Nephron (organoid): Measurements from ENCODE around the gene C1orf122.

Experiments
- H3K27ac Mint-ChIP-seq, 3 experiments: 2 replicates each; pipeline ENCODE4 v1.8.0; 2020; ENCODE audit warnings: mixed read lengths in 3 of 3, mild to moderate bottlenecking in 2 of 3, moderate library complexity in 1 of 3
- H3K27me3 Mint-ChIP-seq: 2 replicates; pipeline ENCODE4 v1.8.0; 2021; ENCODE audit warnings: low read depth, mild to moderate bottlenecking, moderate library complexity, mixed read lengths
- H3K36me3 Mint-ChIP-seq: 2 replicates; pipeline ENCODE4 v1.8.0; 2020; ENCODE audit warnings: low read depth, mixed read lengths
- H3K4me1 Mint-ChIP-seq: 2 replicates; pipeline ENCODE4 v1.8.0; 2020; ENCODE audit warnings: mixed read lengths
- H3K4me3 Mint-ChIP-seq, 3 experiments: 2 replicates each; pipeline ENCODE4 v1.8.0; 2020; ENCODE audit warnings: mild to moderate bottlenecking in 3 of 3, mixed read lengths in 3 of 3, moderate library complexity in 2 of 3
- H3K9me3 Mint-ChIP-seq: 2 replicates; pipeline ENCODE4 v1.8.0; 2020; ENCODE audit warnings: mixed read lengths
- TF ChIP-seq, protein P1 (sequence below), 3 experiments: fragments of 200-600 bp; sonication (generic); IDR thresholded peaks; one replicate each; pipeline ENCODE4 v1.5.0; 2021; ENCODE audit warnings: antibody characterized with exemption in 3 of 3; ENCODE audit not compliant: unreplicated experiment in 3 of 3

The C1orf122 gene

GRCh38 chr1:37822906-37823815 is 15.6 kb downstream of the C1orf122 start:
- no peaks in the 10 kb centered on the region for H3K9me3 Mint-ChIP-seq

DNA sequence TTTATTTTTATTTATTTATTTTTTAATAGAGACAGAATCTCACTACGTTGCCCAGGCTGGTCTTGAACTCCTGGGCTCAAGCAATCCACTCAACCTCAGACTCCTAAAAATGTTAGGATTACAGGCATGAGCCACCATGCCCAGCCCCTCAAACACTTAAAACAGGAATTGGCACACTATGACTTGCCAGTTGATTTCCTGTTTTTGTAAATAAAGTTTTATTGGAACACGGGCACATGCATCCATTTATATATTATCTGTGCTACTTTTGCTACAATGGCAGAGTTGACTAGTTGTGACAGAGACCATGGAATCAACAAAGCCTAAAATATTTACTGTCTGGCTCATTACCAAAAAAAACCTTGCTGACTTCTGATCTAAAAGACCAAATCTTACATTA is 16.4 kb downstream of the C1orf122 start:
- no peak overlapping the region for H3K27ac Mint-ChIP-seq
- no peak overlapping the region for H3K4me3 Mint-ChIP-seq
- H3K4me1 Mint-ChIP-seq = no peaks in the 10 kb centered on the region
- peaks cover 43% of the 10 kb centered on the region for H3K36me3 Mint-ChIP-seq
- H3K27me3 Mint-ChIP-seq = no peaks in the 10 kb centered on the region
- TF ChIP-seq, protein P1, sequence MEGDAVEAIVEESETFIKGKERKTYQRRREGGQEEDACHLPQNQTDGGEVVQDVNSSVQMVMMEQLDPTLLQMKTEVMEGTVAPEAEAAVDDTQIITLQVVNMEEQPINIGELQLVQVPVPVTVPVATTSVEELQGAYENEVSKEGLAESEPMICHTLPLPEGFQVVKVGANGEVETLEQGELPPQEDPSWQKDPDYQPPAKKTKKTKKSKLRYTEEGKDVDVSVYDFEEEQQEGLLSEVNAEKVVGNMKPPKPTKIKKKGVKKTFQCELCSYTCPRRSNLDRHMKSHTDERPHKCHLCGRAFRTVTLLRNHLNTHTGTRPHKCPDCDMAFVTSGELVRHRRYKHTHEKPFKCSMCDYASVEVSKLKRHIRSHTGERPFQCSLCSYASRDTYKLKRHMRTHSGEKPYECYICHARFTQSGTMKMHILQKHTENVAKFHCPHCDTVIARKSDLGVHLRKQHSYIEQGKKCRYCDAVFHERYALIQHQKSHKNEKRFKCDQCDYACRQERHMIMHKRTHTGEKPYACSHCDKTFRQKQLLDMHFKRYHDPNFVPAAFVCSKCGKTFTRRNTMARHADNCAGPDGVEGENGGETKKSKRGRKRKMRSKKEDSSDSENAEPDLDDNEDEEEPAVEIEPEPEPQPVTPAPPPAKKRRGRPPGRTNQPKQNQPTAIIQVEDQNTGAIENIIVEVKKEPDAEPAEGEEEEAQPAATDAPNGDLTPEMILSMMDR (IDR thresholded peaks at IDR 0.05; ENCODE audit: unreplicated experiment in 3 of 3) = no peak
- no peaks in the 10 kb centered on the region for H3K9me3 Mint-ChIP-seq

More at GRCh38 chr1:37822906-37823815, 15.6 kb downstream of the C1orf122 start:
- TF ChIP-seq, protein P1 (IDR thresholded peaks at IDR 0.05; ENCODE audit: unreplicated experiment in 3 of 3) = no peak
- Mint-ChIP-seq H3K36me3 (peaks cover 43% of the 10 kb centered on the region), H3K27ac (no peak overlapping the region), H3K4me1 (no peaks in the 10 kb centered on the region), H3K4me3 (no peak overlapping the region), H3K27me3 (no peaks in the 10 kb centered on the region)

DNA sequence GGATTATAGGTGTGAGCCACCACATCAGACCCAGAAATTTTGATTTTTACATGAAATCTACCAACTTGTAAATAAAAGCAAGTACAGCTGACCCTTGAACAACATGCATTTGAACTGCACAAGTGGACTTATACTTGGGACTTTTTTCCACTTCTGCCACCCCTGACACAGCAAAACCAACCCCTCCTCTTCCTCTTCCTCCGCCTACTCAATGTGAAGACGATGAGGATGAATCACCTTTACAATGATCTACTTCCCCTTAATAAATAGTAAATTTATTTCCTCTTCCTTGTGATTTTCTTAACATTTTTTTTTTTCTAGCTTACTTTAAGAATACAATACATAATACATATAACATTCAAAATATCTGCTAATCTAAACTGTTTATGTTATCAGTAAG is 17.9 kb downstream of the C1orf122 start:
- TF ChIP-seq, protein P1 (IDR thresholded peaks at IDR 0.05; ENCODE audit: unreplicated experiment in 3 of 3) = no peak

DNA sequence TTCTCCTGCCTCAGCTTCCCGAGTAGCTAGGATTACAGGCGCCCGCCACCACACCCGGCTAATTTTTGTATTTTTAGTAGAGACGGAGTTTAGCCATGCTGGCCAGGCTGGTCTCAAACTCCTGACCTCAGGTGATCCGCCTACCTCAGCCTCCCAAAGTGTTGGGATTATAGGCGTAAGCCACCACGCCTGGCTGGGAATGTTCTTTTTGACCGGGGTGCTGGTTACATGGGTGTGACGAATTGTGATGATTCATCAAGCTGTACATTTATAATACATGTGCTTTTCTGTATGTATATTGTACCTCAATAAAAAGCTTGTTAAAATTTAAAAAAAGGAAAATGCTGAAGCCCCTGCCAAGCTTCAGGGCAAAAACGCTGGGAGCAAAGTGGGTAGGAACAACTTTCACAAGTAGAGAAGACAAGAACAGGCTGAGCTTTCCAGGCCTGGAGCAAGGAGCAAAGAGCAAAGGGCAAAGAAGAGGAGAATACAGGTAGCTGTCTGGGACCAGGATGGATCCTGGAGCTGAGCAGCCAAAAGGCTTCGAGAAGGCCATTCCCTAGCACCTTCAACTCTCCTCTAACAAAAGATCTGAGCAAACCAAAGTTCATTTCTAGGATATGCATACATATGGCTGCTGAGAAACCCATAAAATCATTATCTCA is 21.0 kb downstream of the C1orf122 start:
- Mint-ChIP-seq H3K27ac (no peak overlapping the region), H3K36me3 (peaks cover 44% of the 10 kb centered on the region), H3K4me1 (no peaks in the 10 kb centered on the region), H3K9me3 (no peaks in the 10 kb centered on the region), H3K4me3 (no peak overlapping the region), H3K27me3 (no peaks in the 10 kb centered on the region)
- TF ChIP-seq, protein P1 (IDR thresholded peaks at IDR 0.05; ENCODE audit: unreplicated experiment in 3 of 3) = no peak

More for the DNA sequence above, 17.9 kb downstream of the C1orf122 start:
- no peak overlapping the region for H3K4me3 Mint-ChIP-seq
- H3K27ac Mint-ChIP-seq = no peak overlapping the region
- H3K36me3 Mint-ChIP-seq = peaks cover 44% of the 10 kb centered on the region
- H3K9me3 Mint-ChIP-seq = no peaks in the 10 kb centered on the region
- H3K4me1 Mint-ChIP-seq = no peaks in the 10 kb centered on the region
- no peaks in the 10 kb centered on the region for H3K27me3 Mint-ChIP-seq

GRCh38 chr1:37831109-37831508 is 23.5 kb downstream of the C1orf122 start:
- H3K9me3 Mint-ChIP-seq = no peaks in the 10 kb centered on the region
- TF ChIP-seq, protein P1 (IDR thresholded peaks at IDR 0.05; ENCODE audit: unreplicated experiment in 3 of 3) = no peak
- H3K4me3 Mint-ChIP-seq = no peak overlapping the region
- no peaks in the 10 kb centered on the region for H3K27me3 Mint-ChIP-seq
- H3K4me1 Mint-ChIP-seq = no peaks in the 10 kb centered on the region
- H3K27ac Mint-ChIP-seq = no peak overlapping the region
- H3K36me3 Mint-ChIP-seq = peaks cover 48% of the 10 kb centered on the region
